Measurements from ENCODE around the gene ZNF546.
"Not testable (repeated sequence)": the region's sequence is repeated elsewhere in the genome, so short reads cannot be mapped to it uniquely, and the experiment has no call there.

Gene ZNF546

DNA sequence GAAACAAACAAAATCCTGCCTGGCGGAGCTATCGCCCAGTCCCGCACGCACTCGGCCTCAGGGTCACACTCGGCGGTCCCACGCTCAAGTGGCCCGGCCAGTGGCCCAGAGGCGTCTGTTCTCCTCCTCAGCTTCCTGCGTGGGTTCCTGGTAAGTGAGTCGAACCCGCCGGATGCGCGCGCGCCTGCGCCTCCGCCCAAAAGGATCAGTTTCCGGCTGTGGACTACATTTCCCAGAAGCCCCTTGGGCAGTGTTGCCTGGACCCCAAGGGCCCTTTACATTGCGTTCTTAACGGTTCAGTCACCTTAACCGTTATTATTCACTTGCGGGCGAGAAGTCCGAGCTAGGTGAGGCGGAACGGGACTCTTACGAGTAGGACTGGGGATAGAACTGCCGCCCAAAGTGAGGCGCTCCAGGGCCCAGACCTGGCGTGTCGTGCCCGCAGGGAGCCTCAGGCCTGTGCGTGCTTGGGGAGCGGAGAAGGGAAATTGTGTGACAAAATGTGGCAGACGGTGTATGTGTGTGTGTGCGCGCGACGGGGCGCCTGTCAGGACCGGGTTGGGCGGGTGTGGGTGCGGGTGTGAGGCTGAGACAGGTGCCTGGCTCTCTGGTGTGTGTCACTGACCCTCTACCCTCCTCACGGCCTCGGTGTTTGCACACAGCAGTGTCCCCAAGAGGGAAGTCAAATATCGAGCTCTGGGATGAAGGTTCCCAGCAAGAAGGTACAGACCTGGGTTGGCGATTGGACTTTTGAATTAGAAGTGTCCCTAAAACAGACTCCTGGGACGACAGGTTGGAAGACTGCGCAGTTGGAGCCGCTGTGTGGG is at the start of gene ZNF546:
Gene ZNF546, plus strand, starts transcription at position 250 of the 827 bp plus-strand sequence. CDS start 1,267 bp downstream, outside the sequence.
- Mint-ChIP-seq H3K27me3 (no peaks in the 10 kb centered on the region), H3K36me3 (peaks cover 10% of the 10 kb centered on the region), H3K27ac (peak within 1 kb of the TSS; percentile 97)

DNA sequence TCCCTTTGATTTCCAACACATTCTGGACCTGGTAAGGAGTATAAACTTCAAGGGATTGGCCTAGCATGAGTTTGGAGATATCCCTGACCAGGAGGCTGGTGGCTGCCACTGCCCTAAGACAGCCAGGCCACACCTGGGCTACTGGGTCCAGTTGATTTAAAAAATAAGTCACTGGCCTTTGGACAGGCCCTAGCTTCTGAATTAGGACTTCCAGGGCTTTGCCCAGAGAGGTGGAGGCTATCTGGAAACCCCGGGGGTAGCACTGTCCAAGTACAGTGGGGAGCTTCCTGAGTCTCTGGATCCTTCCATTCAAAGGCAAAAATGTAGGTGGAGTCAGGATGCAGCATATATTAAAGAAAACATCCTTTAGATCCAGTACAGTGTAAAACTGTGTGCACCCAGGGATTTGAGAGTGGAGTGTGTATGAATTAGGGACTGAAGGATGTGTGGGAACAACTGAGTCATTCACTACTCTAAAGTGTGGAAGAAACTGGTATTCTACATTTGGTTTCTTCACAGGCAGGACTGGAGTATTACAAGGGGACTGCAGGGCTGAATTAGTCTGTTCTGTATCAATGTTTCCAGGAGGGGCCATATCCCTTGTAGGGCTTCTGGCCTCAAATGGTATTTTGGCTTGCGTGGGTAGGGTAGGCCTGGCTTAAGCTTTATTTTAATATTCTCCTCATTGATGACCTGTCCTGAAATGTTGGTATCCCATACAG is 47.7 kb upstream of the ZNF546 start:
- peak overlapping the region; percentile 77 for H3K27ac Mint-ChIP-seq
- H3K27me3 Mint-ChIP-seq: no peaks in the 10 kb centered on the region
- H3K36me3 Mint-ChIP-seq: peaks cover 3% of the 10 kb centered on the region
- peaks cover 2% of the 10 kb centered on the region for H3K9me3 Mint-ChIP-seq
- H3K4me3 Mint-ChIP-seq: peak overlapping the region; percentile 49
- H3K4me1 Mint-ChIP-seq: peaks cover 88% of the 10 kb centered on the region

More for the DNA sequence above, at the start of gene ZNF546:
- Mint-ChIP-seq H3K9me3 (peaks cover 5% of the 10 kb centered on the region), H3K4me3 (peak within 1 kb of the TSS; percentile 97), H3K4me1 (peaks cover 45% of the 10 kb centered on the region)

DNA sequence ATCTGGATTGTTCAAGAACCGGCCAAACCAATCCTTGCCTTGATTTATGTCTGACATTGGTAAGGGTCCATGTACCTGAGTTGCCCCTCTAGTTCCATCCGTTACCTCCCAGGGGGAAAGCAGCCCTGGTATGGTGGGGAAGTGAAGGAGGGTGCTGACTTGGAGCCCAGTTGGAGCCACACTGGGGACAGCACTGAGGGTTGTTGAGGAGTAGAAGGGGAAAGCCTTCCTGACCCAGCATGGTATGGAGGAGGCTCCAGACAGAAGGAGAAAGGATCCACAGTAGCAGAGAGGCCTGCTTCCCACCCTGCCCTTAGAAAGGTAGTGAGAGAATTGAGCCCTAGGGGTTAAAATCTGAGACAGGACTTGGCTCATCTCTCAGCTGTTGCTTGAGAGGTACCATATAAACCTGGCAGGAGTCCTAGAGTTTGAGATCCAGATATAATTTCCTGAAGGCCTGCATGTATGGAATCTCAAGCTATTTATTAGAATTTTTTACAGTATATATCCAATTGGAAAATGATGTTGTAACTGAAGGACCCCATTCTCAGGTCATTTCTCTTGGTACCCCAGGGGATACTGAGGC is 45.7 kb upstream of the ZNF546 start:
- Mint-ChIP-seq H3K36me3 (peaks cover 1% of the 10 kb centered on the region), H3K27ac (peak overlapping the region; percentile 81), H3K4me1 (peaks cover 86% of the 10 kb centered on the region), H3K9me3 (no peaks in the 10 kb centered on the region), H3K27me3 (no peaks in the 10 kb centered on the region), H3K4me3 (no peak overlapping the region)

- H3K27me3 Mint-ChIP-seq: no peaks in the 10 kb centered on the region
- peaks cover 82% of the 10 kb centered on the region for H3K4me1 Mint-ChIP-seq
- peak overlapping the region; percentile 61 for H3K27ac Mint-ChIP-seq
- no peaks in the 10 kb centered on the region for H3K9me3 Mint-ChIP-seq
- peak overlapping the region; percentile 40 for H3K4me3 Mint-ChIP-seq
- H3K36me3 Mint-ChIP-seq: peaks cover under 1% of the 10 kb centered on the region
These were observed 45.2 kb upstream of the ZNF546 start for GRCh38 chr19:39951686-39952085.

- Mint-ChIP-seq H3K4me3 (peak overlapping the region; percentile 55), H3K9me3 (no peaks in the 10 kb centered on the region), H3K4me1 (peaks cover 74% of the 10 kb centered on the region), H3K27me3 (no peaks in the 10 kb centered on the region), H3K36me3 (no peaks in the 10 kb centered on the region), H3K27ac (peak overlapping the region; percentile 57)
These were observed 42.9 kb upstream of the ZNF546 start for GRCh38 chr19:39953915-39954314.

DNA sequence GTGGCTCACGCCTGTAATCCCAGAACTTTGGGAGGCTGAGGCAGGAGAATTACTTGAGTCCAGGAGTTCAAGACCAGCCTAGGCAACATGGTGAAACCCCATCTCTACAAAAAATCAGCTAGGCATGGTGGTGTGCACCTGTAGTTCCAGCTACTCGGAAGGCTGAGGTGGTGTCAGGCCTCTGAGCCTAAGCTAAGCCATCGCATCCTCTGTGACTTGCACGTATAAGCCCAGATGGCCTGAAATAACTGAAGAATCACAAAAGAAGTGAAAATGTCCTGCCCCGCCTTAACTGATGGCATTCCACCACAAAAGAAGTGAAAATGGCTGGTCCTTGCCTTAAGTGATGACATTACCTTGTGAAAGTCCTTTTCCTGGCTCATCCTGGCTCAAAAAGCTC is 39.0 kb upstream of the ZNF546 start:
- not testable (repeated sequence) for H3K4me3 Mint-ChIP-seq, H3K27me3 Mint-ChIP-seq, H3K36me3 Mint-ChIP-seq, H3K9me3 Mint-ChIP-seq
- H3K27ac Mint-ChIP-seq: peak overlapping the region; percentile 30
- H3K4me1 Mint-ChIP-seq: peaks cover 58% of the 10 kb centered on the region

- peaks cover 57% of the 10 kb centered on the region for H3K4me1 Mint-ChIP-seq
- H3K27me3 Mint-ChIP-seq, H3K9me3 Mint-ChIP-seq, H3K36me3 Mint-ChIP-seq: not testable (repeated sequence)
- peak overlapping the region; percentile 80 for H3K4me3 Mint-ChIP-seq
- H3K27ac Mint-ChIP-seq: peak overlapping the region; percentile 87
These were observed 37.9 kb upstream of the ZNF546 start for GRCh38 chr19:39958942-39959341.

DNA sequence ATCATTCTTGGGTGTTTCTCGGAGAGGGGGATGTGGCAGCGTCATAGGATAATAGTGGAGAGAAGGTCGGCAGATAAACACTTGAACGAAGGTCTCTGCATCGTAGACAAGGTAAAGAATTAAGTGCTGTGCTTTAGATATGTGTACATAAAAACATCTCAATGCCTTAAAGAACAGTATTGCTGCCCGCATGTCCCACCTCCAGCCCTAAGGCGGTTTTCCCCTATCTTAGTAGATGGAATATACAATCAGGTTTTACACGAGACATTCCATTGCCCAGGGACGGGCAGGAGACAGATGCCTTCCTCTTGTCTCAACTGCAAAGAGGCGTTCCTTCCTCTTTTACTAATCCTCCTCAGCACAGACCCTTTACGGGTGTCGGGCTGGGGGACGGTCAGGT is 37.5 kb upstream of the ZNF546 start:
- not testable (repeated sequence) for H3K36me3 Mint-ChIP-seq, H3K9me3 Mint-ChIP-seq, H3K27me3 Mint-ChIP-seq
- H3K4me1 Mint-ChIP-seq: peaks cover 55% of the 10 kb centered on the region
- peak overlapping the region; percentile 87 for H3K27ac Mint-ChIP-seq
- peak overlapping the region; percentile 80 for H3K4me3 Mint-ChIP-seq

DNA sequence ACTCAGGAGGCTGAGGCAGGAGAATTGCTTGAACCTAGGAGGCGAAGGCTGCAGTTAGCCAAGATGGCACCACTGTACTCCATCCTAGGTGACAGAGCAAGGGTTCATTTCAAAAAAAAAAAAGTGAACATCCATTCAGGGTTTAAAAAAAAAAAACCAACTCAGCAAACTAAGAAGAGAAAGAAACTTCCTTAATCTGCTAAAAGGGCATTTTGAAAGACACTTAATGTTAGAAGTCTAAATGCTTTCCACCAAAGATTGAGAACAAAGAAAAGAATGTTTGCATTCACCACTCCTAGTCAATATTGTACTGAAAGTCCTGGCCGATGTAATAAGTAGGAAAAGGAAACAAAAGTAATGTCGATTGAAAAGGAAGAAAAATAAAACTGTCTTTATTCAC is 33.0 kb upstream of the ZNF546 start:
- Mint-ChIP-seq H3K4me3 (no peak overlapping the region), H3K27me3 (no peaks in the 10 kb centered on the region), H3K27ac (no peak overlapping the region), H3K9me3 (no peaks in the 10 kb centered on the region), H3K4me1 (peaks cover 43% of the 10 kb centered on the region), H3K36me3 (peaks cover 4% of the 10 kb centered on the region)

DNA sequence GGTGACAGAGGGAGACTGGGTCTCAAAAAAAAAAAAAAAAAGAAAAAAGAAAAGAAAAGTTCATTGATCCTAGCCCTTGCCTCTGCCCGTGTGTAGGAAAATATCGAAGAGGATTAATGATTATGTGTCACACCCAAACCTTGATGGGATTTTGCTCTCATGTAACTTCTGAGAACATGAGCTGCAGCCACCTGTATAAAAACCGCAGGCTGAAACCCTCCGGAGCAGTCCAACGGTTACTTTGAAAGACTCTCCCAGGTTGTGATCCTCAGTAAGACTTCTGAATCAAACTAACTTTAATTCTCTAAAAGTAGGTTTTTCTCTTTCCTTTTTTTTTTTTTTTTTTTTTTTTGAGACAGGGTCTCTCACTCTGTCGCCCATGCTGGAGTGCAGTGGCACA is 30.2 kb upstream of the ZNF546 start:
- Mint-ChIP-seq H3K27me3 (no peaks in the 10 kb centered on the region), H3K4me1 (peaks cover 49% of the 10 kb centered on the region)

GRCh38 chr19:39967561-39967960 is 29.3 kb upstream of the ZNF546 start:
- Mint-ChIP-seq H3K9me3 (no peaks in the 10 kb centered on the region), H3K4me1 (peaks cover 57% of the 10 kb centered on the region), H3K4me3 (no peak overlapping the region), H3K27me3 (no peaks in the 10 kb centered on the region), H3K36me3 (peaks cover 10% of the 10 kb centered on the region), H3K27ac (no peak overlapping the region)

More for the DNA sequence above, 30.2 kb upstream of the ZNF546 start:
- Mint-ChIP-seq H3K36me3 (peaks cover 10% of the 10 kb centered on the region), H3K27ac (no peak overlapping the region), H3K9me3 (no peaks in the 10 kb centered on the region), H3K4me3 (no peak overlapping the region)

GRCh38 chr19:39968789-39969188 is 28.1 kb upstream of the ZNF546 start:
- Mint-ChIP-seq H3K27me3 (no peaks in the 10 kb centered on the region), H3K36me3 (peaks cover 16% of the 10 kb centered on the region), H3K4me3 (peak overlapping the region; percentile 98), H3K27ac (peak overlapping the region; percentile 99), H3K9me3 (no peaks in the 10 kb centered on the region), H3K4me1 (peaks cover 58% of the 10 kb centered on the region)

- peaks cover 18% of the 10 kb centered on the region for H3K36me3 Mint-ChIP-seq
- peak overlapping the region; percentile 98 for H3K4me3 Mint-ChIP-seq
- H3K9me3 Mint-ChIP-seq: no peaks in the 10 kb centered on the region
- H3K27ac Mint-ChIP-seq: peak overlapping the region; percentile 99
- H3K4me1 Mint-ChIP-seq: peaks cover 55% of the 10 kb centered on the region
- H3K27me3 Mint-ChIP-seq: no peaks in the 10 kb centered on the region
These were observed 27.6 kb upstream of the ZNF546 start for GRCh38 chr19:39969266-39969665.

- H3K27me3 Mint-ChIP-seq: no peaks in the 10 kb centered on the region
- peak overlapping the region; percentile 99 for H3K27ac Mint-ChIP-seq
- H3K4me3 Mint-ChIP-seq: peak overlapping the region; percentile 98
- H3K36me3 Mint-ChIP-seq: peaks cover 22% of the 10 kb centered on the region
- H3K9me3 Mint-ChIP-seq: no peaks in the 10 kb centered on the region
- peaks cover 58% of the 10 kb centered on the region for H3K4me1 Mint-ChIP-seq
These were observed 27.0 kb upstream of the ZNF546 start for GRCh38 chr19:39969681-39970424.

- Mint-ChIP-seq H3K9me3 (no peaks in the 10 kb centered on the region), H3K27me3 (no peaks in the 10 kb centered on the region), H3K36me3 (peaks cover 24% of the 10 kb centered on the region), H3K4me3 (peak overlapping the region; percentile 98), H3K27ac (peak overlapping the region; percentile 99), H3K4me1 (peaks cover 59% of the 10 kb centered on the region)
These were observed 26.5 kb upstream of the ZNF546 start for GRCh38 chr19:39970425-39970674.
